Measurements from ENCODE around the gene PLXNA4. TPM values are rescaled to one million over a fixed set of nuclear protein-coding genes. Genes with fewer than 3 reads are reported as not detected.
A peak's percentile ranks its signal among the peaks of the same experiment; 100 is the strongest.
"Not testable (repeated sequence)": the region's sequence is repeated elsewhere in the genome, so short reads cannot be mapped to it uniquely, and the experiment has no call there.

PLXNA4 gene
- total RNA-seq, 1 donor from 2014 or later = 14.0 TPM

DNA sequence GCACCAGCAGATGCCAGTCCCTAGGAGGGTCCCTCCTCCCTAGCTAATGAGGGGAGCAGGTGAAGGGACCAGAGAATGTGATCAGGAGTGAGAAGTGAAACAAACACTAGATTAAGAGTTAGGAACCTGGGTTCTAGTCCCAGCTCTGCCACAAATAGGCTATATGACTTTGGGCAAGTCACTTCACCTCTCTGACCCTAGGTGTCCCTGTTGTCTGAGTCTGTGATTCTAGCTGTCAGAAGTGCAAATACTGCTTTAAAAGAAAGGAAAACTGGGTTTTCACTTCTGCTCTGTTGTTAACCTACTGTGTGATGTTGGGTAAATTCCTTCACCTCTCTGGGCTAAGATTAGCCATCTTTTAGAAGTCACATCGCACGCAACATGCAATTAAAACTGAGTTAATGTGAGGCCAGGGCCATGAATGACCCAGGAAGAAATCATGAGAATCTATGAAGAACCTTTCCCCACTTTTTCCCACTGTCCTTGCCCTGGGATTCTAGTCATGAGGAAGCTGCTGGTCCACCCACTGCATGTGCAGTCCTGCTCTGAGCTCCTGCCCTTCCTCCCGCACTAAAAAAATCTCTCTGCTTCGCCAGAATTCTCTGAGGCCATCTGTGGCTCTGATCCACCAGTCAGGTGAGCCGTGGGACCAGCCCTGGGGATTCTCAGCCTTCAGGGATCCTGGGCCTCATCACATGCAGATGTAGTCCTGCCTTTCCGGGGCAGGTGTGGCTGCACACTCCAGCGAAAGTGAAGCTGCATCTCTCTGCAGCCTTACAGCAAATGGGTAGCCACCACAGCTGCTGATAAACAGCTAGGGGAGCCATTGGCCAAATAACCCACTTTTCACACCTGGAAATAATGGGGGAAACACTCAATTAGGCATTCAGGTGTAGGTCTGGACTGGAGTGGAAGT, 181.7 kb downstream of the PLXNA4 start:
- Histone ChIP-seq H3K36me3 (no peaks in the 10 kb centered on the region), H3K27me3 (no peaks in the 10 kb centered on the region), H3K4me3 (no peak overlapping the region), H3K27ac (no peak overlapping the region), H3K4me1 (peaks cover 10% of the 10 kb centered on the region), H3K9me3 (no peaks in the 10 kb centered on the region)
- TF ChIP-seq POLR2AphosphoS5 (IDR thresholded peaks at IDR 0.05; ENCODE audit: insufficient read depth in 1 of 2, low read depth in 1 of 2) = no peak
- no peak for TF ChIP-seq POLR2A (IDR thresholded peaks at IDR 0.05)
- TF ChIP-seq, protein P1, sequence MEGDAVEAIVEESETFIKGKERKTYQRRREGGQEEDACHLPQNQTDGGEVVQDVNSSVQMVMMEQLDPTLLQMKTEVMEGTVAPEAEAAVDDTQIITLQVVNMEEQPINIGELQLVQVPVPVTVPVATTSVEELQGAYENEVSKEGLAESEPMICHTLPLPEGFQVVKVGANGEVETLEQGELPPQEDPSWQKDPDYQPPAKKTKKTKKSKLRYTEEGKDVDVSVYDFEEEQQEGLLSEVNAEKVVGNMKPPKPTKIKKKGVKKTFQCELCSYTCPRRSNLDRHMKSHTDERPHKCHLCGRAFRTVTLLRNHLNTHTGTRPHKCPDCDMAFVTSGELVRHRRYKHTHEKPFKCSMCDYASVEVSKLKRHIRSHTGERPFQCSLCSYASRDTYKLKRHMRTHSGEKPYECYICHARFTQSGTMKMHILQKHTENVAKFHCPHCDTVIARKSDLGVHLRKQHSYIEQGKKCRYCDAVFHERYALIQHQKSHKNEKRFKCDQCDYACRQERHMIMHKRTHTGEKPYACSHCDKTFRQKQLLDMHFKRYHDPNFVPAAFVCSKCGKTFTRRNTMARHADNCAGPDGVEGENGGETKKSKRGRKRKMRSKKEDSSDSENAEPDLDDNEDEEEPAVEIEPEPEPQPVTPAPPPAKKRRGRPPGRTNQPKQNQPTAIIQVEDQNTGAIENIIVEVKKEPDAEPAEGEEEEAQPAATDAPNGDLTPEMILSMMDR (IDR thresholded peaks at IDR 0.05) = no peak
- no peak for DNase-seq (ENCODE audit: extremely low spot score in 2 of 2)
- intact Hi-C loops (cut with DNase I) = no loop called here

DNA sequence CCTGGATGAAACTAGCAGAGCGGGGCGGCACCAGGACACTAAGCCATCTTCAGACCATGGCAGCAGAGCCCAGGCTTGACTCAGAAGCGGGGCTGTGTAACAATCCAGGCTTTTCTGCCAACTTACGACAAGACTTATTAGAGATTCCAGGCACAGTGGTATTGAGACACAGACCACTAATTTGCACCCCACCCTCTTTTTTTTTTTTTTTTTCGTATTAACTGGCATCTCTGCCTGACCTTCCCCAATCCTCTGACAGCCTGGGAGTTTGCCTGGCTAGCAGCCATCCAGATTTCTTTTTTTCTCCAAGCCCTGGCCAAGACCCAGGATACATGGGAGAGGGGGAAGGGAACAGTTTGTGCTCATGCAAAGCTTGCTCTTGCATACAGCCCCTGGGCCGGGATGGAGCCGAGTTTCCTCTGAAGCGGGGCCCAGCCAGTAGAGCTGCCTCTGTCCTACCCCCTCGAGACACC, 182.4 kb downstream of the PLXNA4 start:
- no peaks in the 10 kb centered on the region for H3K36me3 ChIP-seq
- DNase-seq (ENCODE audit: extremely low spot score in 2 of 2) = no peak
- H3K4me1 ChIP-seq = peaks cover 10% of the 10 kb centered on the region
- H3K4me3 ChIP-seq = no peak overlapping the region
- H3K27me3 ChIP-seq = no peaks in the 10 kb centered on the region
- no peak overlapping the region for H3K27ac ChIP-seq
- intact Hi-C loops (cut with DNase I) = no loop called here
- H3K9me3 ChIP-seq = no peaks in the 10 kb centered on the region
- peak in 1 of 2 donors; percentile 33 for TF ChIP-seq POLR2AphosphoS5 (IDR thresholded peaks at IDR 0.05; ENCODE audit: insufficient read depth in 1 of 2, low read depth in 1 of 2)
- no peak for TF ChIP-seq POLR2A (IDR thresholded peaks at IDR 0.05)

DNA sequence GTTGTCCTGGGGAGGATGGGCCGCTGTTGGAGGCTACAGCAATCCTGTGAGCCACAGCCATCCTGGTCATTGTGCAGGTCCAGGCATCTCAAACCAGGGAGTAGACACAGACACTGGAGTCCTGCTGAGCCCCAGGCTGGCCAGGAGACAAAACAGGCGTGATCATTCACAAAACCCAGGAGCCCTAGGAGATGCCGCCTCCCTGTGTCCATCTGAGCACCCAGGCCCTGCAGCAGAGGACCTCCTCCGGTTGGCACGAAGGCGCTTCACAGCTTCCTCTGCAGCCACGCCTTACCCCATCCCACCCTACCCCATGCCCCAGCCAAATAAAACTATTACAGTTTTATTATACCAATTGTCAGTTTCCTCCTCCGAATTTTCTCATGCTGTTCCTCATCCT, 183.6 kb downstream of the PLXNA4 start:
- H3K4me1 ChIP-seq = peaks cover 10% of the 10 kb centered on the region
- intact Hi-C loops (cut with DNase I) = no loop called here
- H3K27ac ChIP-seq = no peak overlapping the region
- H3K9me3 ChIP-seq = no peaks in the 10 kb centered on the region
- no peaks in the 10 kb centered on the region for H3K36me3 ChIP-seq
- H3K27me3 ChIP-seq = no peaks in the 10 kb centered on the region
- no peak for TF ChIP-seq POLR2AphosphoS5 (IDR thresholded peaks at IDR 0.05; ENCODE audit: insufficient read depth in 1 of 2, low read depth in 1 of 2)
- TF ChIP-seq POLR2A (IDR thresholded peaks at IDR 0.05) = no peak
- TF ChIP-seq, protein P1 (IDR thresholded peaks at IDR 0.05) = no peak
- H3K4me3 ChIP-seq = no peak overlapping the region
- no peak for DNase-seq (ENCODE audit: extremely low spot score in 2 of 2)

DNA sequence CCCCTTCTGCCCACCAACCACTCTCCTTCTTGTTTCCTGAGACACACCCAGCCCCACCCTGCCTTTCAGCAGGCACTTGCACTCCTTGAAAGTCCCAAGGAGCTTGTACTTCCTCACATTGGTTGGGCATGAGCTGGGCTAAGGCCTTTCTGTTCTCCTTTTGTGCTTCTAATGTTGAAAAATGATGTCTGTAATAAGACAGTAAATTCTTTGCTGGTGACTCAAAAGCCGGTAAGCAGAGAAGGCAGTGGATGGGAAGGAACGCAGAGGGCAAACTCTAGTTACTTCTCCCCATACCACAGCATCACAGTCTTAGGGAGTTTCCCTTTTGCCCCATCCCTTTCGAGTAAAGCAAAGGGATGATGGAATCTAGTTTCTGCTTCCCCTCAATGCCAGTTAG, 185.6 kb downstream of the PLXNA4 start:
- no peak overlapping the region for H3K4me3 ChIP-seq
- H3K4me1 ChIP-seq = peaks cover 16% of the 10 kb centered on the region
- intact Hi-C loops (cut with DNase I) = no loop called here
- no peak for DNase-seq (ENCODE audit: extremely low spot score in 2 of 2)
- H3K36me3 ChIP-seq = no peaks in the 10 kb centered on the region
- H3K27me3 ChIP-seq = no peaks in the 10 kb centered on the region
- H3K9me3 ChIP-seq = no peaks in the 10 kb centered on the region
- no peak overlapping the region for H3K27ac ChIP-seq
- TF ChIP-seq, protein P1 (IDR thresholded peaks at IDR 0.05) = no peak
- TF ChIP-seq POLR2A (IDR thresholded peaks at IDR 0.05) (no peak), POLR2AphosphoS5 (IDR thresholded peaks at IDR 0.05; ENCODE audit: insufficient read depth in 1 of 2, low read depth in 1 of 2) (no peak)

DNA sequence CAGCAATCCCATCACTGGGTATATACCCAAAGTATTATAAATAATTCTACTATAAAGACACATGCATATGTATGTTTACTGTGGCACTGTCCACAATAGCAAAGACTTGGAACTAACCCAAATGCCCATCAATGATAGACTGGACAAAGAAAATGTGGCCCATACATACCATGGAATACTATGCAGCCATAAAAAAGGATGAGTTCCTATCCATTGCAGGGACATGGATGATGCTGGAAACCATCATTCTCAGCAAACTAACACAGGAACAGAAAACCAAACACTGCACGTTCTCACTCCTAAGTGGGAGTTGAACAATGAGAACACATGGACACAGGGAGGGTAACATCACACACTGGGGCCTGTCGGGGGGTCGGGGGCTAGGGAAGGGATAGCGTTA, 186.2 kb downstream of the PLXNA4 start:
- H3K36me3 ChIP-seq; H3K9me3 ChIP-seq; DNase-seq (ENCODE audit: extremely low spot score in 2 of 2); H3K27ac ChIP-seq; H3K27me3 ChIP-seq; H3K4me3 ChIP-seq; intact Hi-C loops (cut with DNase I): not testable (repeated sequence)
- H3K4me1 ChIP-seq = peaks cover 16% of the 10 kb centered on the region

DNA sequence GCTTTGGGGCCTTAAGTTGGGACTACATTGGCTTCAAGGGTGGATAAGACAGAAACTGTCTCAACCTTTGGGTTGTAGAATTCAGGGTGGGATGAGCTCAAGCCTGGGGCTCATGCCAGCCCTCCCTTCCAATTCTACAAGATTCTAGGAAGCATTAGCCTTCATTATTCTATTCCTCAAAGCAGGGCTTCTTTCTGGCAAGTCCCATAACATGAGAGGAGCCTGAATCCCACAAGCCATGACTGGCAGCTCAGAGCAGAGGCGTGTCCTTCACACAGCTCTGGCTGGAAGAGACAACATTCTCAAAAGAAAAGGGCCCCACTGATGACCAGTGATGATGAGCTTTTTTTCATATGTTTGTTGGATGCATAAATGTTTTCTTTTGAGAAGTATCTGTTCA, 187.6 kb downstream of the PLXNA4 start:
- H3K36me3 ChIP-seq = no peaks in the 10 kb centered on the region
- no peak for DNase-seq (ENCODE audit: extremely low spot score in 2 of 2)
- H3K4me1 ChIP-seq = peaks cover 6% of the 10 kb centered on the region
- intact Hi-C loops (cut with DNase I) = no loop called here
- H3K9me3 ChIP-seq = no peaks in the 10 kb centered on the region
- no peaks in the 10 kb centered on the region for H3K27me3 ChIP-seq
- H3K4me3 ChIP-seq = no peak overlapping the region
- no peak overlapping the region for H3K27ac ChIP-seq
- TF ChIP-seq POLR2AphosphoS5 (IDR thresholded peaks at IDR 0.05; ENCODE audit: insufficient read depth in 1 of 2, low read depth in 1 of 2) = no peak
- TF ChIP-seq POLR2A (IDR thresholded peaks at IDR 0.05) = no peak
- TF ChIP-seq, protein P1 (IDR thresholded peaks at IDR 0.05) = no peak

Measured in vagina (tissue), 2 donors.